HG02642 (cell line): Measurements from ENCODE around the gene ARHGAP27.

ENCODE experiments used
- ATAC-seq: cut with Tn5 transposase; IDR thresholded peaks from one replicate; pipeline ENCODE4 v1.9.1; 2021; ENCODE audit warnings: mild to moderate bottlenecking; ENCODE audit not compliant: unreplicated experiment, poor library complexity

ARHGAP27 gene

DNA sequence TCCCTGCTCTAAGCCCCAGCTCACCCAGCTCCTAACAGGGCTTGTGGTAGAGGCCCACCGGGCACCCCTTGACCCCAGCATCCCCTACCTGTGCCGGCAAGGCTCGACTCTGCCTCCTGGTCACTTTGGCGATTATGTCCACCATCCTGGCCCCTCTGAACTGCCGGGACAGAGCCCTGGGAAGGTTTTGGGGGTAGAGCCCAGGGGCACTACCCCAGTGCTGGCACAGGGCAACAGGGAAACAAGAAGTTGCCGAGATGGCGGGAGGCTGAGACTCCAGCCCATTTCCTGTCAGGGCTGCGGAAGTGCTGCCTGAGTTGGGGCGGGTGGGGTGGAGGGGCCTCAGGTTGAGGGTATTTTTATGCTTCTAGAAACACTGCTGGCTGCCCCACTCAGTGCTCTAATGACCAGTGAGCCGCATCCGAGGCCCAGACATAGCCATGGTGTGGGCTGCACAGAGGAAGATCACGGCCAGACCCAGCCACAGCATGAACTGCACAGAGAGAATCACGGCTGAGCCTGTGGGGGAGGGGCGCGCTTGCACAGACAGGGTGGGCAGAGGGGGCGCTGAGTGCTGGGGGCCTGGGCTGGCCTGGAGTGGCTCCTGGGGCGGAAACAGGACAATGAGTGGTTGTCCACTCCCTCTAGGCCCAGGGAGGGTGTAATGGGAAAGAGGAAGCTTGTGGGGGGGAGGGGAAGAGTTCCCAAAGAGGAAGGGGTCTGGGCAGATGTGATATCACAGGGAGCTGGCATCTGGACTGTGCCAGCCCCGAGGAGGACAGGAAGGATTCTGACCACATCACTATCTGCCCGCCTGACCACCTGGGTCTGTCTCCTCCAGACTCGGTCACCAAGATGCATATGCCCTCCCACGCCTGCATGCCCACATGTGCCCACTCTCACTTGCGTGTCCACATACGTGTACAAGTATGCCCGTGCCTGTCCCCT lies 22.3 kb downstream of the ARHGAP27 start:
- peak; percentile 38 for ATAC-seq

GRCh38 chr17:45409659-45410076 lies 23.0 kb downstream of the ARHGAP27 start:
- peak; percentile 14 for ATAC-seq

GRCh38 chr17:45408611-45409421 lies 23.9 kb downstream of the ARHGAP27 start:
- ATAC-seq: no peak

- ATAC-seq: no peak
Observed at GRCh38 chr17:45406107-45406506, 26.6 kb downstream of the ARHGAP27 start.

DNA sequence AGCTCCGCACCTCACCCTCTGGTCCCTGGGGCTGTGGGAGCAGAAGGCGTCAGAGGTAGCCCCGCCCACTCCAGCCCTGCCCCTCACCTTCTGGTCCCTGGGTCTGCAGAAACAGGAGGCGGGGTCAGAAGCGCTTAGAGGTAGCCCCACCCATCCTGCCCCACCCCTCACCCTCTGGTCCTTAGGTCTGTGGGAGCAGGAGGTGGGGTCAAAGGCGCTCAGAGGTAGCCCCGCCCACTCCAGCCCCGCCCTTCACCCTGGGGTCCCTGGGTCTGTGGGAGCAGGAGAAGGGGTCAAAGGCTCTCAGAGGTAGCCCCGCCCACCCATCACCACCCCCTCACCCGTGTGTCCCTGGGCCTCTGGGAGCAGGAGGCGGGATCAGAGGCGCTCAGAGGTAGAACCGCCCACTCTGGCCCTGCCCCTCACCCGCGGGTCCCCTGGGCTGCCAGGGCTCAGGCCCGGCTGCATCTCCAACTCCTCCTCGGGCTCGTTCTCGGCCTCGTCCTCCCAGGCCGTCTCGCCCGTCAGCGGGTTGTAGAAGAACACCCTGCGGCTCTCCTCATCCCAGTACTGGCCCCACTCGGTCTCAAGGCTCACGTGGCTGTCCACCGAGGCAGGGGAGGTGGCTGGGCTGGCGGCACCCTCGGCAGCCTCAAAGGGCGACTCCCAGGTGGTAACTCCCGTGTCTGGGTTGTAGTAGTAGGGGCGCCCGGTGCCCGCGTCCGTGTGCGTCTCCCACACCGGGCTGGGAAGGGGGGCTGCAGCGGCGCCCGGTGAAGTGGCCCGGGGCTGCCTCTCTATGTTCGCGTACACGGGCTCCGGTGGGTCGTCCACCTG lies 27.2 kb downstream of the ARHGAP27 start:
- no peak for ATAC-seq

DNA sequence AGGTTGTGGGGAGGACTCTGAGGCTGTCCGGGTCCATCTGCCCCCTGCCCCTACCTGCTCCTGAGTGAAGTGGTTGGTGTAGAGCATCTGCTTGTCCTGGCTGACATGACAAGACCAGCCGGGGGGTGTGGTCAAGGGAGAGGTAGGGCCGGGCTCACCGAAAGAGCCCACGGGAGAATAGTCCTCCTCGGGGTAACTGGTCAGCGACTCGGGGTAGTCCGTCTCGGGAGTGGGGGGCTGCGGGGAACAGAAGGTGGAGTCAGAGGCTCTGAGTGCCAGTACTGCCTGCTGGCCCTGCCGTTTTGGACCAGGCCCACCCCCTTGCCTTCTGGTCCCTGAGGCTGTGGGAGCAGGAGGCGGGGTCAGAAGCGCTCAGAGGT lies 27.8 kb downstream of the ARHGAP27 start:
- ATAC-seq: no peak

DNA sequence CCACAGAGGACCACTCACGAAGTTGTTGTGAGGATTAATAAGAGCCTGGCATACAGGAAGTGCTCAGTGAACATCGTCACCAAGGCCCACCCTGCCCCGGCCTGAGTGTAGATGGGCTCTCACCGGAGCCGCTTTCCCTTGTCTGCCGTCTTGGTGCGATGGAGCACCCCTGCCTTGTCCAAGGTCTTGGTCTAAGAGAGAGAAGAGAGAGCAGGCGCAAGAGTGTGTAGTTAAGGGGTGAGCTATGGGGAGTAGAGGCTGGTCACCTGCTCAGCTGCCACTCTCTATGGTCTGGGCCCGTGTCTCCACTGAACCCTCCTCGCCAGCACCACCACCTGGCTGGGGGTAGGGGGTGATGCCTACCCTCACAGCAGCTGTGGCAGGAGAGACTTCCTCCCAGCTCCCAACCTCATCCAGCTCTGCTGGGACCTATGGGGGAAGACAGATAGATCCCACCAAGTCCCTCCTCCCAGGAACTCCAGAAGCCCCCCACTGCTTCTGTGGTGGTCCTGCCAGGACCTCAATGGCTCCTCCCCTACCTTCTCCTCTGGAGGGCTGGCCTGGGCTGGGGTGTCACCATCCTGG lies 28.7 kb downstream of the ARHGAP27 start:
- no peak for ATAC-seq

DNA sequence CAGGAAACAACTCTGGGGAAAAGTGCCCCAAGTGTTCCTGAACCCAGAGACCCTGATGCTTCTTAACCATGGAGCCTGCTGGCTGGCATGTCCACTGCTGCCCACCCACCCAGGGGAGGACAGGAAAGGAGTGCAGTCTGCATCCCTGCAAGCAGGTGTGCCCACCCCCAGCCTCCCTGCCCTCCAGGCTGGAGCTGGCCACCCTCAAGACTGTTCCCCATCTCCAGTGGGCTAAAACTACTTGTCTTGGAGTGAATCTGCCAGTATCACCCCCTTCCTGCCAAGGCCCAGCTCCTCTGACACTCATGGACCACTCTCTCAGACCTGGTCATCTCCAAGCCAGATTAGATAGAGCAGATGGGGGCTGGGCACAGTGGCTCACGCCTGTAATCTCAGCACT lies 29.8 kb downstream of the ARHGAP27 start:
- ATAC-seq: no peak

GRCh38 chr17:45398800-45399199 lies 33.9 kb downstream of the ARHGAP27 start:
- ATAC-seq: no peak

DNA sequence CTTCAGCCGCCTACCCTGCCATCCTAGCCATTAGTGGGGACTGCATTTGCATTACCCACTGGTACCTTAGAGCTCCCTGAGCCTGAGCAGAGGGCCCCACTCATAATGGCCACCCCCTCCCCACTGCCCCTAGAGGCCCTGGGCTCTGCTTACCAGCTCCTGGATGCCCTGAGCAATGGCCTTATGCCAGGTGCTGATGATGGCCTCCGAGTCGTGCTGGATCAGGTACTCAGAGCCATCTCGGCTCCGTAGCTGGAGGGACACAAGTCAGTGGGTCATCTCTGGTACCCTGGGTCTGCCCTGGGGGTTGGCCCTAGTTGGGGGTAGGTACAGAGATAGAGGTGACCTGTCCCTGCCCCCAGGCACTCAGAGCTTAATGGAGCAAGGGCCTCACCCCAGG lies 34.9 kb downstream of the ARHGAP27 start:
- no peak for ATAC-seq

DNA sequence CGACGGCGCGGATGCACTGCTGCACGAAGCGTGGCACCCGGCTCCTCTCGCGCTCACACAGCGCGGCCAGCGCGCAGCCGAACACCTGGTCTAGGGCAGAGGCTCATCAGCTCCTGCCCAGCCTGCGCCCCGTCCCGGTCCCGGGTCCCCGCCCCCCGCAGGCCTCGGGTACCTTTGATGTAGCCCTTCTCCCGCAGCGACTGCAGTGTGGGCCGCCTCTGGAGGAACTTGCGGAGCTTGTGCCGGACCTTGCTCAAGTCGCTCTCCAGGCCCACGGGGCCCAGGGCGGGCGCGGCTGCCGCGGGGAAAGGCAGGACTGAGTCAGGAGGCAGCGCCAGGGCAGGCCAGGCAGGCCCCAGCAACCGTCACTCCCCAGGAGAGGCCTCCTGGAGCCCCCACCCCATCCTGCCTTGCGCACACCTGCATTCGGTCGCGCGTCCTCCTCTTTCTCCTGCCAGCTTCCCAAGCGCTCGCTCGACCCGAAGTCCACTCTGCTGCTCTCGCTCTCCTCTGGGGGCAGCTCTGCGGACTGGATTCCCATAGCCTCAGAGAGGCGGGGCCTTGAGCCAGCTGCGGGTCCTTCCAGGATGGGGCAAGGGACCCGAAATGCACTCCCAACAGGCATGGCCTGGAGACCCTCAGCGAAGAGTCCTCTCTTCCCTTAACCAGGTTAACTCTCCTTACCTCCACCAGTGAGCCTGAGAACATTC lies 36.0 kb downstream of the ARHGAP27 start:
- no peak for ATAC-seq

- ATAC-seq: no peak
Observed at GRCh38 chr17:45395569-45396415, 36.9 kb downstream of the ARHGAP27 start.

GRCh38 chr17:45394913-45395568 lies 37.6 kb downstream of the ARHGAP27 start:
- ATAC-seq: no peak

GRCh38 chr17:45394564-45394912 lies 38.1 kb downstream of the ARHGAP27 start:
- ATAC-seq: no peak

DNA sequence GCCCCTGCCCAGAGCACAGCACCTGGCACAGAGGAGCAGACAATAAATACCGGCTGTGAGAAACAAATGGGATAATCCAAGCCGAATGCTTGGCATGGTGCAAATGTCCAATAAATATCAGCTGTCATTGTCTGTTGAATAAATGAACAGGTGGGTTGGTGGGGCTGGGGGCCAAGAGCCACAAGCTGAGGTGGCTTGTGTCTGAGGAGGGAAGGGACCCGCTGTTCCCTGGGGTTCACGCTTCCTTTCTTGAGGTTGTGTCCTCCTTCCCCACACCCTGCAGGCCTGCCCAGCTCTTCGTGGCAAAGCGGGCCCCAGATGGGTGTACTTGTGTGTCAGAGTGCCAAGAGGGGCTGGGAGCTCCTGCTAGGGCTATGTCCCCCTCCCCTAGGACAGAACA lies 38.6 kb downstream of the ARHGAP27 start:
- ATAC-seq: no peak

- ATAC-seq: no peak
Observed at GRCh38 chr17:45393411-45393810, 39.3 kb downstream of the ARHGAP27 start.

GRCh38 chr17:45391918-45392317 lies 40.8 kb downstream of the ARHGAP27 start:
- ATAC-seq: no peak

DNA sequence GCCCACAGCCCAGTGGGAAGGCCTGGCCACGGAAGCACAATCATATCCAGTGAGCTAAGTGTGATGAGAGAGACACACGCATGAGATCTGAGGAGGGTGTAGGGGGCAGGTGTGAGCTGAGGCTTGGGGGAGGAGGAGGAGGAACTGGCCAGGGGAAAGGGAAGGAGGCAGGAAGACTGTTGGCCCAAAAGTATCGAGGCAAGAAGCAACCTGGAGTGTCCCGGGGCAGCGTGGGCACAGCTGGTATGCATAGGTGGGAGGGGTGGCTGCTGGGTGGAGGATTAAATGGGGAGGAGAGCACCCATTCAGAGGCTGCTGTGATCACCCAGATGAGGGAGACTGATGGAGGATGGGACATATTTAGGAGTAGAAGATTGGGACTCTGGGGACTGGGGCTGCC lies 41.4 kb downstream of the ARHGAP27 start:
- no peak for ATAC-seq
